HepG2 (cell line): ENCODE data around the gene ATP13A3. TPM values are rescaled to one million over a fixed set of nuclear protein-coding genes. Genes with fewer than 3 reads are reported as not detected.

Source experiments
- ARID5B ChIP-seq: IDR thresholded peaks from 2 replicates; pipeline ENCODE4 v1.4.0; 2020; ENCODE audit warnings: mild to moderate bottlenecking, missing genetic modification reagents
- ARNTL ChIP-seq: sonication (generic); formaldehyde crosslinking; IDR thresholded peaks from 2 replicates; pipeline ENCODE4 v1.4.0; 2020; ENCODE audit warnings: mild to moderate bottlenecking, missing genetic modification reagents
- CEBPB ChIP-seq: IDR thresholded peaks from 2 replicates; pipeline ENCODE4 v1.6.1; 2011; ENCODE audit warnings: low read depth, low read length, improper control_type of control experiment, borderline replicate concordance
- CEBPG ChIP-seq: IDR thresholded peaks from 2 replicates; pipeline ENCODE4 v1.6.1; 2016
- FOXK1 ChIP-seq: sonication (generic); formaldehyde crosslinking; IDR thresholded peaks from 2 replicates; pipeline ENCODE4 v1.4.0; 2020; ENCODE audit warnings: low read depth, missing genetic modification reagents, borderline replicate concordance
- GFI1 ChIP-seq: sonication (generic); formaldehyde crosslinking; IDR thresholded peaks from 2 replicates; pipeline ENCODE4 v1.5.0; 2020; ENCODE audit warnings: missing genetic modification reagents, mild to moderate bottlenecking, borderline replicate concordance
- ISL2 ChIP-seq: sonication (generic); formaldehyde crosslinking; IDR thresholded peaks from 2 replicates; pipeline ENCODE4 v1.5.0; 2020; ENCODE audit warnings: missing genetic modification reagents
- MIXL1 ChIP-seq: IDR thresholded peaks from 2 replicates; pipeline ENCODE4 v1.6.1; 2016
- PAXIP1 ChIP-seq: sonication (generic); formaldehyde crosslinking; conservative IDR thresholded peaks from 2 replicates; pipeline ENCODE4 v1.4.0; 2020; ENCODE audit warnings: mild to moderate bottlenecking, missing genetic modification reagents, moderate library complexity
- PHF5A ChIP-seq: IDR thresholded peaks from one replicate; pipeline ENCODE4 v1.6.1; 2018; ENCODE audit warnings: low read depth, missing genetic modification reagents; ENCODE audit not compliant: unreplicated experiment
- RXRB ChIP-seq: IDR thresholded peaks from 2 replicates; pipeline ENCODE4 v1.6.1; 2016; ENCODE audit warnings: borderline replicate concordance, missing genetic modification reagents, missing compliant biosample characterization
- SETDB1 ChIP-seq: sonication (generic); formaldehyde crosslinking; IDR thresholded peaks from 2 replicates; pipeline ENCODE4 v1.5.1; 2020; ENCODE audit warnings: missing genetic modification reagents, mild to moderate bottlenecking, borderline replicate concordance
- SIN3B ChIP-seq: fragments of 150-350 bp; IDR thresholded peaks from 2 replicates; pipeline ENCODE4 v1.6.1; 2014; ENCODE audit warnings: low read length
- SMAD9 ChIP-seq: sonication (generic); formaldehyde crosslinking; IDR thresholded peaks from 2 replicates; pipeline ENCODE4 v1.5.1; 2020; ENCODE audit warnings: mild to moderate bottlenecking, missing genetic modification reagents
- SOX5 ChIP-seq: IDR thresholded peaks from 2 replicates; pipeline ENCODE4 v1.6.1; 2016; ENCODE audit warnings: borderline replicate concordance
- TFDP1 ChIP-seq: IDR thresholded peaks from 2 replicates; pipeline ENCODE4 v1.6.1; 2016; ENCODE audit warnings: missing compliant biosample characterization, missing genetic modification reagents, borderline replicate concordance
- ZKSCAN5 ChIP-seq: sonication (generic); formaldehyde crosslinking; IDR thresholded peaks from 2 replicates; pipeline ENCODE4 v1.5.1; 2020; ENCODE audit warnings: mild to moderate bottlenecking, missing genetic modification reagents
- ZMYM3 ChIP-seq: sonication (generic); formaldehyde crosslinking; IDR thresholded peaks from 2 replicates; pipeline ENCODE4 v1.5.1; 2020; ENCODE audit warnings: mild to moderate bottlenecking, missing genetic modification reagents
- polyA plus RNA-seq, 8 experiments: library from polyadenylated mRNA; depleted of rRNA in 3 of 8; stranded (reverse) in 7 of 8; unstranded in 1 of 8; fragments of >200 nt; fragmentation: Illumina TruSeq in 4 of 8; extraction: Trizol in 4 of 8; gene quantifications; 2 replicates each; pipeline versions ENCODE4 v1.2.1 to v1.2.3, GENCODE V29; 2011 to 2016; ENCODE audit warnings: low read depth in 4 of 8, missing spikeins in 1 of 8, mixed read lengths in 1 of 8; ENCODE audit not compliant: insufficient read depth in 1 of 8
- total RNA-seq, 5 experiments: library from RNA; depleted of rRNA; stranded (reverse); fragments of >200 nt; fragmentation: Illumina TruSeq; extraction: Trizol; gene quantifications; 2 replicates each; pipeline ENCODE4 v1.2.3, GENCODE V29; 2016; ENCODE audit warnings: low read depth in 1 of 5
- TF ChIP-seq, protein P1 (sequence below): IDR thresholded peaks from 2 replicates; pipeline ENCODE4 v1.6.1; 2018; ENCODE audit warnings: missing genetic modification reagents, mild to moderate bottlenecking, missing compliant biosample characterization

The ATP13A3 gene
- total and polyA plus RNA-seq, 2 of the 13 experiments (the other 11 are each of a cell fraction or from before 2014, with no cell fraction given): 44.9 to 80.8 TPM

- 0 out of 2 replicates have a peak, but pooled peaks have one; percentile 40 for TF ChIP-seq ISL2 (CRISPR knock-in tag)
- peak; percentile 28; the same call in 1 of the 2 replicates for TF ChIP-seq MIXL1 (CRISPR knock-in tag)
- TF ChIP-seq CEBPG: peak; percentile 35; the same call in 1 of the 2 replicates
- TF ChIP-seq CEBPB: peak; percentile 43; the same call in 1 of the 2 replicates
- TF ChIP-seq FOXK1 (CRISPR knock-in tag): peak; percentile 80
- TF ChIP-seq SETDB1 (CRISPR knock-in tag): no peak
- no peak for TF ChIP-seq SMAD9 (CRISPR knock-in tag)
- TF ChIP-seq ARNTL (CRISPR knock-in tag): peak; percentile 56; the same call in 1 of the 2 replicates
- peak; percentile 93; the same call in 1 of the 2 replicates for TF ChIP-seq SOX5 (CRISPR knock-in tag)
- TF ChIP-seq TFDP1 (CRISPR knock-in tag): no peak
- TF ChIP-seq, protein P1, sequence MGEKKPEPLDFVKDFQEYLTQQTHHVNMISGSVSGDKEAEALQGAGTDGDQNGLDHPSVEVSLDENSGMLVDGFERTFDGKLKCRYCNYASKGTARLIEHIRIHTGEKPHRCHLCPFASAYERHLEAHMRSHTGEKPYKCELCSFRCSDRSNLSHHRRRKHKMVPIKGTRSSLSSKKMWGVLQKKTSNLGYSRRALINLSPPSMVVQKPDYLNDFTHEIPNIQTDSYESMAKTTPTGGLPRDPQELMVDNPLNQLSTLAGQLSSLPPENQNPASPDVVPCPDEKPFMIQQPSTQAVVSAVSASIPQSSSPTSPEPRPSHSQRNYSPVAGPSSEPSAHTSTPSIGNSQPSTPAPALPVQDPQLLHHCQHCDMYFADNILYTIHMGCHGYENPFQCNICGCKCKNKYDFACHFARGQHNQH: peak; percentile 59; the same call in 1 of the 2 replicates
- peak; percentile 91 for TF ChIP-seq ARID5B (CRISPR knock-in tag)
- TF ChIP-seq RXRB (CRISPR knock-in tag): peak; percentile 92
- no peak for TF ChIP-seq SIN3B
- TF ChIP-seq GFI1 (CRISPR knock-in tag): peak; percentile 76; the same call in 1 of the 2 replicates
- no peak for TF ChIP-seq ZKSCAN5
- peak; percentile 65; the same call in 1 of the 2 replicates for TF ChIP-seq ZMYM3 (CRISPR knock-in tag)
- no peak for TF ChIP-seq PHF5A (CRISPR knock-in tag)
- peak; percentile 94 for TF ChIP-seq PAXIP1
Measured at GRCh38 chr3:194496217-194496919, 9.6 kb upstream of the ATP13A3 start (continued).
